Measurements from ENCODE around the gene WDR7.

WDR7 gene

GRCh38 chr18:56937874-56938430 lies 286.8 kb downstream of the WDR7 start:
- DNase-seq (ENCODE audit: low read depth), result no peak

- no peak for DNase-seq (ENCODE audit: low read depth)
These were observed 294.3 kb downstream of the WDR7 start for GRCh38 chr18:56945171-56946083.

- no peak for DNase-seq (ENCODE audit: low read depth)
These were observed 296.1 kb downstream of the WDR7 start for GRCh38 chr18:56947236-56947635.

GRCh38 chr18:56952026-56952425 lies 300.9 kb downstream of the WDR7 start:
- no peak for DNase-seq (ENCODE audit: low read depth)

- DNase-seq (ENCODE audit: low read depth), result no peak
These were observed 302.5 kb downstream of the WDR7 start for GRCh38 chr18:56953428-56954198.

GRCh38 chr18:56955490-56955889 lies 304.3 kb downstream of the WDR7 start:
- DNase-seq (ENCODE audit: low read depth), result no peak

- no peak for DNase-seq (ENCODE audit: low read depth)
These were observed 308.0 kb downstream of the WDR7 start for GRCh38 chr18:56959120-56959519.

- DNase-seq (ENCODE audit: low read depth), result no peak
These were observed 311.2 kb downstream of the WDR7 start for GRCh38 chr18:56962322-56962721.

GRCh38 chr18:56967035-56967434 lies 315.9 kb downstream of the WDR7 start:
- DNase-seq (ENCODE audit: low read depth), result no peak

- peak; percentile 13 for DNase-seq (ENCODE audit: low read depth)
These were observed 322.3 kb downstream of the WDR7 start for GRCh38 chr18:56973487-56973886.

GRCh38 chr18:56974141-56974540 lies 323.0 kb downstream of the WDR7 start:
- DNase-seq (ENCODE audit: low read depth), result no peak

- DNase-seq (ENCODE audit: low read depth), result no peak
These were observed 324.1 kb downstream of the WDR7 start for GRCh38 chr18:56975276-56975675.

- DNase-seq (ENCODE audit: low read depth), result no peak
These were observed 326.1 kb downstream of the WDR7 start for GRCh38 chr18:56977309-56977708.

- DNase-seq (ENCODE audit: low read depth), result no peak
These were observed 326.6 kb downstream of the WDR7 start for GRCh38 chr18:56977771-56978170.

GRCh38 chr18:56980151-56980550 lies 329.0 kb downstream of the WDR7 start:
- DNase-seq (ENCODE audit: low read depth), result no peak

GRCh38 chr18:56982766-56983165 lies 331.6 kb downstream of the WDR7 start:
- DNase-seq (ENCODE audit: low read depth), result no peak

GRCh38 chr18:56983275-56983992 lies 332.3 kb downstream of the WDR7 start:
- no peak for DNase-seq (ENCODE audit: low read depth)

GRCh38 chr18:56984731-56985130 lies 333.6 kb downstream of the WDR7 start:
- no peak for DNase-seq (ENCODE audit: low read depth)

GRCh38 chr18:56986829-56987228 lies 335.7 kb downstream of the WDR7 start:
- no peak for DNase-seq (ENCODE audit: low read depth)

- no peak for DNase-seq (ENCODE audit: low read depth)
These were observed 336.1 kb downstream of the WDR7 start for GRCh38 chr18:56987236-56987635.

- DNase-seq (ENCODE audit: low read depth), result no peak
These were observed 336.9 kb downstream of the WDR7 start for GRCh38 chr18:56988022-56988421.

- DNase-seq (ENCODE audit: low read depth), result no peak
These were observed 339.5 kb downstream of the WDR7 start for GRCh38 chr18:56990678-56991077.

Measured in HS-5 (cell line).